DMS153 treated with DMSO at 0.1 percent for 48 hours (cell line): ENCODE data around the gene TNFRSF12A.
"Not testable (repeated sequence)": the region's sequence is repeated elsewhere in the genome, so short reads cannot be mapped to it uniquely, and the experiment has no call there.

Experiments
- DNase-seq: peaks from one replicate; lab custom pipeline; 2025; ENCODE audit not compliant: unreplicated experiment; lab: John Stamatoyannopoulos, UW

The TNFRSF12A gene

GRCh38 chr16:3060339-3061127 lies 40.4 kb downstream of the TNFRSF12A start:
- no peak for DNase-seq

- DNase-seq = no peak
Observed at GRCh38 chr16:3062553-3062952, 42.4 kb downstream of the TNFRSF12A start.

GRCh38 chr16:3063625-3064386 lies 43.6 kb downstream of the TNFRSF12A start:
- no peak for DNase-seq

- DNase-seq = no peak
Observed at GRCh38 chr16:3065069-3065741, 45.0 kb downstream of the TNFRSF12A start, which contains the start of gene IL32. IL32 (plus strand) TSS chr16:3065640; CDS start chr16:3065812, 172 bp downstream.

GRCh38 chr16:3065742-3066439 lies 45.7 kb downstream of the TNFRSF12A start:
- no peak for DNase-seq

GRCh38 chr16:3066440-3066748 lies 46.2 kb downstream of the TNFRSF12A start:
- DNase-seq = no peak

- DNase-seq = no peak
Observed at GRCh38 chr16:3068487-3068886, 48.3 kb downstream of the TNFRSF12A start.

- not testable (repeated sequence) for DNase-seq
Observed at GRCh38 chr16:3069146-3069545, 49.0 kb downstream of the TNFRSF12A start.

GRCh38 chr16:3070608-3071111 lies 50.5 kb downstream of the TNFRSF12A start:
- DNase-seq = no peak

- DNase-seq = no peak
Observed at GRCh38 chr16:3071655-3072054, 51.5 kb downstream of the TNFRSF12A start.
